ENCODE data around the gene PM20D1.

DNA sequence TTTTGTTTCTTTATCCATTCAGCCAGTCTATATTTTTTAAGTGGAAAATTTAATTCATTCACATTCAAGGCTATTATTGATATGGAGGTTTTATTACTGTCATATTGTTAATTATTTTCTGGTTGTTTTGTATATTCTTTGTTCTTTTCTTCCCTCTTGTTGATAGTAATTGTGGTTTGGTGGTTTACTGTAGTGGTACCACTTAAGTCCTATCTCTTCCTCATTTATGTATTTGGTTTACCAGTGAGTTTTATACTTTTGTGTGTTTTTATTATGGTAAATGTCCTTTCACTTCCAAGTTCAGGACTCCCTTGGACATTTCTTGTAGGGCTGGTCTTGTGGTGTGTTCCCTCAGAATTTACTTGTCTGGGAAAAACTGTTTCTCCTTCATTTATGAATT lies 28.1 kb upstream of the PM20D1 start:
- TF ChIP-seq, protein P1, sequence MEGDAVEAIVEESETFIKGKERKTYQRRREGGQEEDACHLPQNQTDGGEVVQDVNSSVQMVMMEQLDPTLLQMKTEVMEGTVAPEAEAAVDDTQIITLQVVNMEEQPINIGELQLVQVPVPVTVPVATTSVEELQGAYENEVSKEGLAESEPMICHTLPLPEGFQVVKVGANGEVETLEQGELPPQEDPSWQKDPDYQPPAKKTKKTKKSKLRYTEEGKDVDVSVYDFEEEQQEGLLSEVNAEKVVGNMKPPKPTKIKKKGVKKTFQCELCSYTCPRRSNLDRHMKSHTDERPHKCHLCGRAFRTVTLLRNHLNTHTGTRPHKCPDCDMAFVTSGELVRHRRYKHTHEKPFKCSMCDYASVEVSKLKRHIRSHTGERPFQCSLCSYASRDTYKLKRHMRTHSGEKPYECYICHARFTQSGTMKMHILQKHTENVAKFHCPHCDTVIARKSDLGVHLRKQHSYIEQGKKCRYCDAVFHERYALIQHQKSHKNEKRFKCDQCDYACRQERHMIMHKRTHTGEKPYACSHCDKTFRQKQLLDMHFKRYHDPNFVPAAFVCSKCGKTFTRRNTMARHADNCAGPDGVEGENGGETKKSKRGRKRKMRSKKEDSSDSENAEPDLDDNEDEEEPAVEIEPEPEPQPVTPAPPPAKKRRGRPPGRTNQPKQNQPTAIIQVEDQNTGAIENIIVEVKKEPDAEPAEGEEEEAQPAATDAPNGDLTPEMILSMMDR (IDR thresholded peaks at IDR 0.05): no peak
- TF ChIP-seq FOXP1 (CRISPR knock-in tag; IDR thresholded peaks at IDR 0.05; ENCODE audit: borderline replicate concordance) (no peak), NR2C2 (CRISPR knock-in tag; IDR thresholded peaks at IDR 0.05) (no peak), NFE2L1 (CRISPR knock-in tag; IDR thresholded peaks at IDR 0.05) (no peak), NFYB (CRISPR knock-in tag; conservative IDR thresholded peaks at IDR 0.05; ENCODE audit: low read depth) (no peak), ZNF121 (CRISPR knock-in tag; IDR thresholded peaks at IDR 0.05) (no peak), SMAD3 (CRISPR knock-in tag; IDR thresholded peaks at IDR 0.05; ENCODE audit: borderline replicate concordance) (no peak), TEAD4 (CRISPR knock-in tag; IDR thresholded peaks at IDR 0.05) (no peak), ATF1 (CRISPR knock-in tag; IDR thresholded peaks at IDR 0.05) (no peak)
- TF ChIP-seq, protein P2, sequence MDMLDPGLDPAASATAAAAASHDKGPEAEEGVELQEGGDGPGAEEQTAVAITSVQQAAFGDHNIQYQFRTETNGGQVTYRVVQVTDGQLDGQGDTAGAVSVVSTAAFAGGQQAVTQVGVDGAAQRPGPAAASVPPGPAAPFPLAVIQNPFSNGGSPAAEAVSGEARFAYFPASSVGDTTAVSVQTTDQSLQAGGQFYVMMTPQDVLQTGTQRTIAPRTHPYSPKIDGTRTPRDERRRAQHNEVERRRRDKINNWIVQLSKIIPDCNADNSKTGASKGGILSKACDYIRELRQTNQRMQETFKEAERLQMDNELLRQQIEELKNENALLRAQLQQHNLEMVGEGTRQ (CRISPR knock-in tag; IDR thresholded peaks at IDR 0.05): no peak
- TF ChIP-seq, protein P3, sequence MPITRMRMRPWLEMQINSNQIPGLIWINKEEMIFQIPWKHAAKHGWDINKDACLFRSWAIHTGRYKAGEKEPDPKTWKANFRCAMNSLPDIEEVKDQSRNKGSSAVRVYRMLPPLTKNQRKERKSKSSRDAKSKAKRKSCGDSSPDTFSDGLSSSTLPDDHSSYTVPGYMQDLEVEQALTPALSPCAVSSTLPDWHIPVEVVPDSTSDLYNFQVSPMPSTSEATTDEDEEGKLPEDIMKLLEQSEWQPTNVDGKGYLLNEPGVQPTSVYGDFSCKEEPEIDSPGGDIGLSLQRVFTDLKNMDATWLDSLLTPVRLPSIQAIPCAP (CRISPR knock-in tag; IDR thresholded peaks at IDR 0.05): no peak
- TF ChIP-seq, protein P4, sequence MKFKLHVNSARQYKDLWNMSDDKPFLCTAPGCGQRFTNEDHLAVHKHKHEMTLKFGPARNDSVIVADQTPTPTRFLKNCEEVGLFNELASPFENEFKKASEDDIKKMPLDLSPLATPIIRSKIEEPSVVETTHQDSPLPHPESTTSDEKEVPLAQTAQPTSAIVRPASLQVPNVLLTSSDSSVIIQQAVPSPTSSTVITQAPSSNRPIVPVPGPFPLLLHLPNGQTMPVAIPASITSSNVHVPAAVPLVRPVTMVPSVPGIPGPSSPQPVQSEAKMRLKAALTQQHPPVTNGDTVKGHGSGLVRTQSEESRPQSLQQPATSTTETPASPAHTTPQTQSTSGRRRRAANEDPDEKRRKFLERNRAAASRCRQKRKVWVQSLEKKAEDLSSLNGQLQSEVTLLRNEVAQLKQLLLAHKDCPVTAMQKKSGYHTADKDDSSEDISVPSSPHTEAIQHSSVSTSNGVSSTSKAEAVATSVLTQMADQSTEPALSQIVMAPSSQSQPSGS (CRISPR knock-in tag; IDR thresholded peaks at IDR 0.05; ENCODE audit: borderline replicate concordance, low read depth): no peak
- TF ChIP-seq, protein P5, sequence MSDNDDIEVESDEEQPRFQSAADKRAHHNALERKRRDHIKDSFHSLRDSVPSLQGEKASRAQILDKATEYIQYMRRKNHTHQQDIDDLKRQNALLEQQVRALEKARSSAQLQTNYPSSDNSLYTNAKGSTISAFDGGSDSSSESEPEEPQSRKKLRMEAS (CRISPR knock-in tag; IDR thresholded peaks at IDR 0.05): no peak

Measured in WTC11 (cell line).